A172 (cell line): ENCODE results near the gene CEP20. TPM values are rescaled to one million over a fixed set of nuclear protein-coding genes. Genes with fewer than 3 reads are reported as not detected.

Experiments used
- DNase-seq: peaks from one replicate; pipeline ENCODE4 v3.0.0-alpha.2; 2015; ENCODE audit warnings: low spot score
- total RNA-seq: library from RNA; depleted of rRNA; stranded (reverse); fragments of >200 nt; shearing (Covaris generic); gene quantifications from 2 replicates; pipeline ENCODE4 v1.2.3, GENCODE V29; 2014; rRNA removed

CEP20 gene
- total RNA-seq, 1 experiment from 2014 or later, result 138 TPM

- no peak for DNase-seq
These were observed 56.2 kb downstream of the CEP20 start for GRCh38 chr16:15832241-15832640.

- DNase-seq, result no peak
These were observed 57.5 kb downstream of the CEP20 start for GRCh38 chr16:15830832-15831451.

GRCh38 chr16:15829460-15829859 is 58.9 kb downstream of the CEP20 start:
- no peak for DNase-seq

- DNase-seq, result no peak
These were observed 60.6 kb downstream of the CEP20 start for GRCh38 chr16:15827709-15828343.

DNA sequence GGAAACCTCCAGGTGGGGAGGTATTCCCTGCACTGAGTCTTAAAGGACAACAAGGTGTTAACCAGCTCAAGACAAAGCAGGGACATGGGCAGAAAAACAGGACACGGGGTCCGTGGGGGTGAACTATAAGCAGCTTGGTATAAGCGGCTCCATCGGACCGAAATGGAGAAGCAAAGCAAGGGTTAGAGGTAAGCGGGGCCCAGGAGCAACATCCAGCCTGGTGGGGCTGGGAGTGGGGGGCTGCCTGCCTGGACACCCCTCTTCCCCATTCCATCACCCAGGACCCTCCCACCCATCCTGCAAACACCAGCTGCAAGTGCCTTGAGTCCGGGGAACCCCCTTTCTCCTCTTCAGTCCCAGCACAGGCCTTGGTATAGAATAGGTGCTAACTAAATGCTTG is 61.1 kb downstream of the CEP20 start:
- DNase-seq, result no peak

- DNase-seq, result no peak
These were observed 62.6 kb downstream of the CEP20 start for GRCh38 chr16:15825750-15826305.

- no peak for DNase-seq
These were observed 65.4 kb downstream of the CEP20 start for GRCh38 chr16:15822957-15823356.

- no peak for DNase-seq
These were observed 67.6 kb downstream of the CEP20 start for GRCh38 chr16:15820837-15821236.

DNA sequence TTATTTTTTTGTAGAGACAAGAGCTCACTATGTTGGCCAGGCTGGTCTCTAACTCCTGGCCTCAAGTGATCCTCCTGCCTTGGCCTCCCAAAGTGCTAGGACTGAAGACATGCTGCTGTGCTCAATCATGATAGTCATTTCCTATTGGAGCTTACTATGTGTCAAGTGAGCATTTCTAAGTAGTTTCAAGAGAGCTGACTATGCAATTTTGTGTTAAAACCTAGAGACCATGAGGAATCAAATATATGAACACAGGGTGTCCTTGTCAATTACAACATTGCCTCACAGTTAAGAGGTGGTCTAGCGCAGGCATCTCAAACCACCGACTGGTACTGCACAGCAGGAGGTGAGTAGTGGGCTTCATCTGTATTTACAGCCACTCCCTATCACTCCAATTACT is 69.4 kb downstream of the CEP20 start:
- no peak for DNase-seq

- DNase-seq, result no peak
These were observed 71.0 kb downstream of the CEP20 start for GRCh38 chr16:15817446-15817845.

- no peak for DNase-seq
These were observed 72.2 kb downstream of the CEP20 start for GRCh38 chr16:15816228-15816627.

Other genes starting within 250 kb of the CEP20 start
- 6.4 and 8.9 TPM in 2 replicates for gene MARF1, start 245.4 kb downstream of the CEP20 start, total RNA-seq
- gene NDE1, start 238.4 kb downstream of the CEP20 start, total RNA-seq, result 47.5 and 55.9 TPM in 2 replicates
- gene MYH11, start 31.6 kb downstream of the CEP20 start, total RNA-seq, result not detected in 2 replicates
- gene ABCC1, start 61.0 kb upstream of the CEP20 start, total RNA-seq, result 14.6 and 15.5 TPM in 2 replicates